Glomerular visceral epithelial cell (primary cell): ENCODE results near the gene KMT2C.

Experiments
- DNase-seq: peaks from one replicate; pipeline ENCODE4 v3.0.0-alpha.2; 2016; ENCODE audit errors: extremely low spot score

KMT2C gene

DNA sequence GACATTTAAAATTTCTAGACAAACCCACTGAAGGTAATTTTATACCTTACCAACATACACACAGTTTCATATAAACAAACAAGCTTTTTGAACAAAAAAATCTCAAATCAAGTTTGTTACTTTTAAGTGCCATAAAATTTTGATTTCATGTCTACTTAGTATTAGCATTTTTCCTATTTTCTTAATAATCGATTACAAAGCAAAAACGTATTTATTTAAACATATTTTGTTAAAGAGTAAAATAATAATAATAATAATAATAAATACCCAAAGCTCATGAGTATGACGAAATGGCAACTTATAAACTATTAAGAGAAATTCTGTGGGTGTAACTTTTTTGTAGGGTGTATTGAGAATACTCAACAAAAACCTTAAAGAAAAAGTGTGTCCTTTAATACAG, 232.7 kb downstream of the KMT2C start:
- no peak for DNase-seq

GRCh38 chr7:152202056-152202455, 233.7 kb downstream of the KMT2C start:
- DNase-seq = no peak

GRCh38 chr7:152200395-152200794, 235.4 kb downstream of the KMT2C start:
- no peak for DNase-seq

GRCh38 chr7:152196391-152196790, 239.4 kb downstream of the KMT2C start:
- no peak for DNase-seq

GRCh38 chr7:152193880-152194279, 241.9 kb downstream of the KMT2C start:
- no peak for DNase-seq

DNA sequence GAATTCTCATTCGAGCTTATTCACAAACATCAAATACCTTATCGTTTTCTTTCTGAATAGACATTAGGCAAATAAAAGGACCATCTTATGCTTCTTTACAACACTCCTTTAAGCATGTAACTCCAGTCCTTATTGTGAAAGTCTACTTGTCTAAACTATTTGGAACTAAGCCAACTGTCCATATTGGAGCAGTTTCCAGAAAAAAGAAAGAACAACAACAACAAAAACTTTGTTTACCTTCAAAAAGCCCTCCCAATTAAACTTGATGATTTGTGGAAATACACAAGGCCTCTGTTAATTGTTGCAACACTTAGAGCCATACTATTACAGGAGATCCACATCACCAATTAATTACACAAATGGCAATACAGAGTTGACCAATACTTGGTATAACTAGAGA, 246.7 kb downstream of the KMT2C start:
- no peak for DNase-seq

GRCh38 chr7:152185558-152185957, 250.2 kb downstream of the KMT2C start:
- no peak for DNase-seq

DNA sequence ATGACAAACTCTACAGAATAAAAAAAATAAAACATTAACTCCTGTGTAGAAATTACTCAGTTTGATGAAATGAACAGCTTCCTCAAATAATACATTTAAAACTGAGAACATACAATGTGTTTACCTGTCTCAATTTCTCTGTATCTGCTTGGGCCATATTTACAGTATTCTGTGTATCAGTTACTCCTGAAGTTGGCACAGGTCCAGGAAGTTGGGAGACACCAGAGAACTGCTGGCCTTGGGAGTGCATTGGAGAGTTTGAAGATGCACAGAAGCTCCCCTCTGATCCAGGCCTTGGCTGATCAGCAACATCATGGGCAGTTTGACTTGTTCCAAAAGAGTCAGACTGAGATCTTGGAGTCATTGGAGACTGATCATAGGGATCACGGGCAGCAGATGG, 255.2 kb downstream of the KMT2C start:
- DNase-seq = no peak

- no peak for DNase-seq
These were observed 255.8 kb downstream of the KMT2C start for GRCh38 chr7:152180048-152180447.

- DNase-seq = no peak
These were observed 257.3 kb downstream of the KMT2C start for GRCh38 chr7:152178405-152179058.

DNA sequence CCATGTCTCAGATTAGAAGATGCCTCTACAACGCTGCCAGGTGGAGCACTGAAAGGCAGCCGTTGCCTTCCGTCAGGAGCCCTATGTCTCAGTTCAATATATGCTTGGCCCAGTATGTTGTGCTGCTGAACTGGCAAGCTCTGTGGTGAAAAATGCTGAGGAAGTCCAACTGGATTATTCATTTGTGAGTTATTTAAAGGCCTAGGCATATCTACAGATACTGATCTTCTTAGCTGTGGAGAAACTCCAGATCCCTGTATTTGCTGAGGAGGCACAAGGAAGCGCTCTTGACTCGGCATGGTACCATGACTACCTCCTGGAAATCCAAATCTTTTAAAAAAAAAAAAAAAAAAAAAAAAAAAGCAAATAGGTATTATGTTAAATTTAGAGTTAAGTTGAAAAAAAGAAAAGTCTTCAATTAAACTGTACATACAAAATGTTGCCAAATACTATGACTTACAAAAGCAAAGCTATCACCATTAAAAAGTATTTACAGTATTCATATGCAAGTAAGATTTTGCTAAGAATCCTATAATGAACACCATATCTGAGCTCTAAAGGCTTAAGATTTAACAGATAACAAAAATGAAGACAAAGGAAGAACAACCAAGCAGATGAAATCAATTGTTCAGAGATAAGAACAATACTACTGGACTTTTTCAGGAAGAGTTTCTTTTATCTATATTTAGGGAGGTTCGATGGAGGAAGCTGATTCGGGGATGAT, 258.0 kb downstream of the KMT2C start:
- DNase-seq = no peak

DNA sequence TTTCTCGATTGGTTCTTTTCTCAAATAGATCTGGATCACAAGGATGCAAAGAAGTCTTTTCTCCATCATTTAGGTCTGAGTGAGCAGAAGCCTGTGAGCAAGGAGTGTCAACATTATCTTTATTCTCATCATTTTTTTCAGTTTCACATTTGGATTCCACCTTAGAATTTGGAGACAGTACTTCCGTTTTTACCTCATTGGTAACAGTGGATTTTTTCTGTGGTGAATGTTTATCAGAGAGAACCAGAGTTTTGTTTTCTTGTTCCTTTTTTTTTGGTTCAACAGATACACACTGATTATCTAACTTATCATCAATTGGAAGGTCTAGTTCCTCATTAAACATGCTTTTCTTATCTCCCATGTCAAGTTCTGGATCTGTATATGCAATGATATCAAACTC, 259.0 kb downstream of the KMT2C start:
- DNase-seq = no peak

- no peak for DNase-seq
These were observed 262.3 kb downstream of the KMT2C start for GRCh38 chr7:152173372-152174070.

GRCh38 chr7:152162287-152162686, 273.5 kb downstream of the KMT2C start:
- DNase-seq = no peak

GRCh38 chr7:152161171-152161570, 274.6 kb downstream of the KMT2C start:
- no peak for DNase-seq

- no peak for DNase-seq
These were observed 276.8 kb downstream of the KMT2C start for GRCh38 chr7:152158801-152159587.

GRCh38 chr7:152152267-152152666, 283.5 kb downstream of the KMT2C start:
- no peak for DNase-seq

GRCh38 chr7:152149363-152149762, 286.4 kb downstream of the KMT2C start:
- DNase-seq = no peak

GRCh38 chr7:152148706-152149105, 287.1 kb downstream of the KMT2C start:
- DNase-seq = no peak

DNA sequence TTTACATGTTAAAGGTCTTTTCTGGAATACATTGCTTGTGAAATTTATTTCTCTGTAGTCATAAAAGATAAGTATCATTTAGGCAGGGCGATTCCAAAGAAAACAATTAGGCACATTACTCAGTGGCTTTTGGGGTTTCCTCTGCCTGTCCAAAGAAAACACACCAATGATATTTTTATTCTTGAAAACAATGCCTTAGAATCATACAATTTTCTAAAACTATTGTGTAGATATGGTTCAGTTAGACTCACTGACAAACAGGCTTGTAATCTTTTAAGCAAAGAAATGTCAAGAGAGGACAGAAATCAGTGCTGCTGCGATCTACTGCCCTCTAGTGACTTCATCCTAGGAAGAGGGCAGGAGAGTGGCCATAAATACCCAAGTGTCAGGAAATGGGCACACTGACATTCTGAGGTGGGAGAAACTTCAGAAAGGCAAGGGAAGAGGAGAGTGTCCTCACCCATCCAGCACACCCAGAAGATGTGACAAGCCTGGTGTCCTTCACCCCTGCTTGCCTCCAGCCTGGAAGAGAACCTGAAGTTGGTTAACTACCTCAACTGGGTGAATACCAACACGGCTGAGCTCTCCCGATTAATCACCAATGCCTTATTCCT, 289.8 kb downstream of the KMT2C start:
- peak; percentile 43 for DNase-seq

- no peak for DNase-seq
These were observed 291.1 kb downstream of the KMT2C start for GRCh38 chr7:152144557-152145245.
